H1 (cell line): ENCODE results near the gene SPDEF. TPM values are rescaled to one million over a fixed set of nuclear protein-coding genes. Genes with fewer than 3 reads are reported as not detected.

Source experiments
- CTCF ChIA-PET: fragments of 300-600 bp; sonication (Branson Sonifier 250); formaldehyde crosslinking; loops from one replicate; lab custom pipeline; 2021; ENCODE audit not compliant: partially characterized antibody; lab: Charles Lee
- POLR2A ChIA-PET: fragments of 300-600 bp; sonication (Branson Sonifier 250); formaldehyde crosslinking; loops from one replicate; lab custom pipeline; 2021; ENCODE audit warnings: inconsistent platforms; ENCODE audit not compliant: partially characterized antibody; lab: Charles Lee
- DNase-seq, 2 experiments: peaks; one replicate each; pipeline versions ENCODE4 v3.0.0 to v3.0.0-alpha.2; 2010 to 2022; ENCODE audit warnings: low spot score in 2 of 2, low read depth in 1 of 2, mixed read lengths in 1 of 2
- FAIRE-seq: peaks from 2 replicates; lab custom pipeline; 2011; peaks lifted over from hg19 to GRCh38; lab: Jason Lieb, UNC
- H2AFZ ChIP-seq: 2 replicates; pipeline ENCODE4 v1.8.1; 2012; ENCODE audit warnings: low read length, inconsistent platforms
- H2AK5ac ChIP-seq: 2 replicates; pipeline ENCODE4 v1.6.1; 2013; ENCODE audit warnings: low read depth, low read length
- H2BK120ac ChIP-seq: replicated peaks from 2 replicates; pipeline ENCODE3; 2013; ENCODE audit warnings: low read depth, low read length, inconsistent platforms
- H2BK12ac ChIP-seq: 2 replicates; pipeline ENCODE4 v1.6.1; 2013; ENCODE audit warnings: low read depth, low read length
- H2BK15ac ChIP-seq: 2 replicates; pipeline ENCODE4 v1.6.1; 2013; ENCODE audit warnings: low read length
- H2BK20ac ChIP-seq: 2 replicates; pipeline ENCODE4 v1.6.1; 2013; ENCODE audit warnings: low read length
- H2BK5ac ChIP-seq: 2 replicates; pipeline ENCODE4 v1.6.1; 2013; ENCODE audit warnings: low read depth, low read length
- H3K14ac ChIP-seq: 2 replicates; pipeline ENCODE4 v1.6.1; 2013; ENCODE audit warnings: inconsistent platforms; ENCODE audit not compliant: insufficient read length
- H3K18ac ChIP-seq: 2 replicates; pipeline ENCODE4 v1.6.1; 2013; ENCODE audit warnings: low read length; ENCODE audit errors: extremely low read depth
- H3K23ac ChIP-seq: 2 replicates; pipeline ENCODE4 v1.6.1; 2013; ENCODE audit warnings: inconsistent platforms; ENCODE audit not compliant: insufficient read length
- H3K23me2 ChIP-seq: 2 replicates; pipeline ENCODE4 v1.6.1; 2013; ENCODE audit warnings: low read depth, low read length
- H3K27ac ChIP-seq: 2 replicates; pipeline ENCODE4 v1.6.1; 2011; ENCODE audit warnings: low read depth, low read length, inconsistent platforms
- H3K27me3 ChIP-seq, 4 experiments: replicated peaks in 1 of 4; 1 replicate in 1 of 4; 2 replicates in 3 of 4; pipeline versions ENCODE4 v1.6.1 to v1.8.1; 2011 to 2013; ENCODE audit warnings: low read length in 3 of 4, mild to moderate bottlenecking in 3 of 4, inconsistent platforms in 2 of 4, mixed read lengths in 2 of 4, moderate library complexity in 1 of 4; ENCODE audit not compliant: control insufficient read depth in 3 of 4, insufficient read depth in 3 of 4; ENCODE audit errors: extremely low read depth in 1 of 4
- H3K36me3 ChIP-seq, 4 experiments: 2 replicates each; pipeline versions ENCODE4 v1.6.1 to v1.8.1; 2011 to 2013; ENCODE audit warnings: mild to moderate bottlenecking in 4 of 4, low read length in 3 of 4, moderate library complexity in 2 of 4, control low read depth in 1 of 4, inconsistent platforms in 1 of 4; ENCODE audit not compliant: insufficient read depth in 4 of 4, control insufficient read depth in 2 of 4
- H3K4ac ChIP-seq: replicated peaks from 2 replicates; pipeline ENCODE3; 2013; ENCODE audit warnings: low read length, low read depth, mixed read lengths, inconsistent platforms; ENCODE audit not compliant: insufficient read length
- H3K4me1 ChIP-seq, 4 experiments: replicated peaks in 1 of 4; 1 replicate in 1 of 4; 2 replicates in 3 of 4; pipeline versions ENCODE4 v1.6.1 to v1.8.1; 2011 to 2013; ENCODE audit warnings: low read length in 3 of 4, inconsistent platforms in 2 of 4, mixed read lengths in 1 of 4; ENCODE audit not compliant: insufficient read depth in 4 of 4, control insufficient read depth in 3 of 4
- H3K4me2 ChIP-seq, 2 experiments: 2 replicates each; pipeline versions ENCODE4 v1.6.1 to v1.8.1; 2011 to 2013; ENCODE audit warnings: low read depth in 2 of 2, low read length in 2 of 2, control low read depth in 1 of 2, inconsistent platforms in 1 of 2, mild to moderate bottlenecking in 1 of 2; ENCODE audit not compliant: insufficient read depth in 1 of 2
- H3K4me3 ChIP-seq, 4 experiments: fragments of 200-600, 300-600 bp in 1 of 4; sonication (generic), shearing (Covaris generic), sonication (Bioruptor Twin) in 1 of 4; 2 replicates each; pipeline versions ENCODE4 v1.5.1 to v1.8.1; 2011 to 2016; ENCODE audit warnings: low read length in 4 of 4, low read depth in 3 of 4, control low read depth in 2 of 4, inconsistent platforms in 2 of 4, mild to moderate bottlenecking in 2 of 4, mixed read lengths in 1 of 4, moderate library complexity in 1 of 4; ENCODE audit not compliant: insufficient read depth in 2 of 4; ENCODE audit errors: extremely low read depth in 1 of 4
- H3K56ac ChIP-seq: replicated peaks from 2 replicates; pipeline ENCODE3; 2013; ENCODE audit warnings: low read depth, mild to moderate bottlenecking, mixed read lengths, low read length, inconsistent platforms; ENCODE audit not compliant: insufficient read length
- H3K79me1 ChIP-seq: 2 replicates; pipeline ENCODE4 v1.6.1; 2013; ENCODE audit warnings: low read depth, low read length, control low read depth
- H3K79me2 ChIP-seq, 2 experiments: 2 replicates each; pipeline versions ENCODE4 v1.6.1 to v1.8.1; 2012 to 2013; ENCODE audit warnings: low read length in 2 of 2, mild to moderate bottlenecking in 2 of 2, inconsistent platforms in 1 of 2; ENCODE audit not compliant: insufficient read depth in 2 of 2, control insufficient read depth in 1 of 2
- H3K9ac ChIP-seq, 4 experiments: replicated peaks in 1 of 4; 1 replicate in 1 of 4; 2 replicates in 3 of 4; pipeline versions ENCODE4 v1.6.1 to v1.8.1; 2011 to 2013; ENCODE audit warnings: low read depth in 3 of 4, low read length in 3 of 4, control low read depth in 2 of 4, mild to moderate bottlenecking in 2 of 4, moderate library complexity in 2 of 4, inconsistent platforms in 1 of 4; ENCODE audit errors: extremely low read depth in 1 of 4
- H3K9me3 ChIP-seq, 2 experiments: 2 replicates each; pipeline versions ENCODE4 v1.6.1 to v1.8.1; 2012 to 2013; ENCODE audit warnings: mild to moderate bottlenecking in 2 of 2, moderate library complexity in 2 of 2, control low read depth in 1 of 2, inconsistent platforms in 1 of 2, low read depth in 1 of 2, low read length in 1 of 2, mixed read lengths in 1 of 2; ENCODE audit not compliant: insufficient read depth in 2 of 2
- H4K20me1 ChIP-seq, 2 experiments: replicated peaks in 1 of 2; 2 replicates each; pipeline versions ENCODE3 to v1.8.1; 2011 to 2013; ENCODE audit warnings: inconsistent platforms in 2 of 2, low read length in 2 of 2, mild to moderate bottlenecking in 1 of 2; ENCODE audit not compliant: insufficient read depth in 2 of 2, control insufficient read depth in 1 of 2
- H4K5ac ChIP-seq: 2 replicates; pipeline ENCODE4 v1.6.1; 2013; ENCODE audit warnings: low read length, low read depth, mixed read lengths, inconsistent platforms; ENCODE audit not compliant: insufficient read length
- H4K8ac ChIP-seq: 2 replicates; pipeline ENCODE4 v1.8.0; 2013; ENCODE audit warnings: mild to moderate bottlenecking, moderate library complexity, low read length, inconsistent platforms; ENCODE audit not compliant: insufficient read depth; ENCODE audit errors: extremely low read depth
- H4K91ac ChIP-seq: replicated peaks from 2 replicates; pipeline ENCODE3; 2013; ENCODE audit warnings: low read length, mixed read lengths, inconsistent platforms; ENCODE audit not compliant: insufficient read length
- ATF2 ChIP-seq: IDR thresholded peaks from 2 replicates; pipeline ENCODE4 v1.6.1; 2012; ENCODE audit warnings: low read length, inconsistent platforms
- GABPA ChIP-seq: IDR thresholded peaks from 2 replicates; pipeline ENCODE4 v1.6.1; 2011; ENCODE audit warnings: mild to moderate bottlenecking, low read length, moderate library complexity, borderline replicate concordance; ENCODE audit not compliant: insufficient read depth
- NANOG ChIP-seq: IDR thresholded peaks from 2 replicates; pipeline ENCODE4 v1.6.1; 2011; ENCODE audit warnings: low read length, low read depth, mild to moderate bottlenecking, inconsistent platforms; ENCODE audit not compliant: insufficient read depth, poor library complexity, severe bottlenecking
- NRF1 ChIP-seq: IDR thresholded peaks from 2 replicates; pipeline ENCODE4 v1.6.1; 2011; ENCODE audit warnings: mild to moderate bottlenecking, low read depth, low read length, improper control_type of control experiment
- SAP30 ChIP-seq: fragments of 300-600 bp; sonication (generic); IDR thresholded peaks from 2 replicates; pipeline ENCODE4 v1.7.1; 2012; ENCODE audit warnings: low read length, moderate library complexity, mild to moderate bottlenecking, inconsistent platforms; ENCODE audit not compliant: insufficient read depth, insufficient replicate concordance
- SIN3A ChIP-seq, 2 experiments: IDR thresholded peaks in 1 of 2; conservative IDR thresholded peaks in 1 of 2; 2 replicates each; pipeline ENCODE4 v1.6.1; 2011 to 2012; ENCODE audit warnings: low read length in 2 of 2, improper control_type of control experiment in 1 of 2, low read depth in 1 of 2, mild to moderate bottlenecking in 1 of 2
- SIX5 ChIP-seq: IDR thresholded peaks from 2 replicates; pipeline ENCODE4 v1.6.1; 2011; ENCODE audit warnings: mild to moderate bottlenecking, low read depth, low read length
- TEAD4 ChIP-seq: IDR thresholded peaks from 2 replicates; pipeline ENCODE4 v1.6.1; 2012; ENCODE audit warnings: low read depth, low read length, inconsistent platforms, mixed read lengths
- YY1 ChIP-seq: IDR thresholded peaks from 2 replicates; pipeline ENCODE4 v1.6.1; 2011; ENCODE audit warnings: low read depth, mild to moderate bottlenecking, low read length
- WGBS, 2 experiments: shearing (Covaris generic) in 1 of 2; methylation state at CpG; one replicate each; pipeline versions ENCODE4 v1.1.6 to v1.1.7; 2013 to 2015; ENCODE audit warnings: low lambda C conversion rate in 2 of 2, mixed read lengths in 2 of 2, inconsistent platforms in 1 of 2, low coverage in 1 of 2, missing lambda C conversion rate in 1 of 2; ENCODE audit not compliant: insufficient replicate concordance in 2 of 2, insufficient coverage in 1 of 2, insufficient read length in 1 of 2; ENCODE audit errors: extremely low coverage in 1 of 2, missing lambda C conversion rate in 1 of 2; 5-methylcytosine and 5-hydroxymethylcytosine counted together
- polyA plus RNA-seq, 7 experiments: library from polyadenylated mRNA; depleted of rRNA in 3 of 7; stranded (reverse) in 5 of 7; unstranded in 2 of 7; fragments of >200 nt in 5 of 7; fragments of 200-250 nt in 2 of 7; gene quantifications; 1 replicate in 5 of 7; 2 replicates in 1 of 7; 4 replicates in 1 of 7; pipeline versions ENCODE4 v1.2.1 to v1.2.3, GENCODE V29; 2011 to 2013; ENCODE audit warnings: missing spikeins in 2 of 7, mixed read lengths in 2 of 7
- total RNA-seq: library from RNA; stranded (reverse); fragmentation: NEBNext Ultra II Directional; extraction: Animal tissue kit (Norgen Biotek cat#: 25700); gene quantifications from 2 replicates; pipeline ENCODE4 v1.2.1, GENCODE V29; 2021
- TF ChIP-seq, protein P1 (sequence below): IDR thresholded peaks from 2 replicates; pipeline ENCODE4 v1.6.1; 2012; ENCODE audit warnings: inconsistent platforms

SPDEF gene
- total and polyA plus RNA-seq, 2 of the 8 experiments (the other 6 are each of a cell fraction or from before 2014, with no cell fraction given): 0.15 to 0.30 TPM

DNA sequence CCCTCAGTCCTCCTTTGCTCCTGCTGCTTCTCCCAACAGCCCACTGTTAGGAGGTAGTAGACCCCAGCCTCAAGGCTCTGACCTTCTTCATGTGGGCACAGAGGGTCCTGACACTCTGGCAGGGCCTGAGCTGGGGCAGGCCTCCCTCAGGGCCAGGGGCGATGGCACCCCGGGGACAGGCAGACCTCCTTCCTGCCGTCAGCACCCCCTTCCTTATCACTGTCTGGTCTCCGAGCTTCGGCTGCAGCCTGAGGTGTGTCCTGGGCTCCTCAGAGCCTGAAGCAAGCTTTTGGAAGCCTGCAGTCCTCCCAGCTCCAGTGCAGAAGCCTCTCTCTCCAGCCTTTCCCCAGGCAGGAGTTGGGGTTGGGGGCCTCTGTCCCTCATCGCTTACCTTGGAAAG is 22.0 kb downstream of the SPDEF start:
- H3K9me3 ChIP-seq: no peaks in the 10 kb centered on the region
- H3K9ac ChIP-seq: no peak overlapping the region
- H3K18ac ChIP-seq: no peak overlapping the region
- H4K8ac ChIP-seq: peak overlapping the region; percentile 76
- H3K27me3 ChIP-seq: no peaks in the 10 kb centered on the region
- no peak overlapping the region for H2BK5ac ChIP-seq
- H3K4me2 ChIP-seq: no peak overlapping the region
- H4K91ac ChIP-seq: no peak overlapping the region
- no peaks in the 10 kb centered on the region for H4K20me1 ChIP-seq
- H3K14ac ChIP-seq: no peak overlapping the region
- no peak overlapping the region for H3K27ac ChIP-seq
- TF ChIP-seq SAP30 (no peak), TEAD4 (no peak), ATF2 (no peak), YY1 (no peak), SIN3A (conservative IDR thresholded peaks at IDR 0.05 in 1 of 2, IDR thresholded peaks at IDR 0.05 in 1 of 2; ENCODE audit: low read depth in 1 of 2, low read length in 2 of 2) (no peak), NANOG (no peak), NRF1 (no peak), GABPA (no peak), SIX5 (no peak)
- TF ChIP-seq, protein P1, sequence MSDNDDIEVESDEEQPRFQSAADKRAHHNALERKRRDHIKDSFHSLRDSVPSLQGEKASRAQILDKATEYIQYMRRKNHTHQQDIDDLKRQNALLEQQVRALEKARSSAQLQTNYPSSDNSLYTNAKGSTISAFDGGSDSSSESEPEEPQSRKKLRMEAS: no peak
- POLR2A ChIA-PET: interaction anchor here (1.1 to 1.4 kb wide), 3 partner anchors 12 to 19 kb away, joined by 3 to 4 read pairs (median 3); no protein-coding TSS in a partner anchor
- no peak overlapping the region for H3K4ac ChIP-seq
- no peak overlapping the region for H4K5ac ChIP-seq
- H2BK20ac ChIP-seq: no peak overlapping the region
- CTCF ChIA-PET: interaction anchor here (0.7 to 3.9 kb wide), 6 partner anchors 11 to 75 kb away, joined by 3 to 16 read pairs (median 6); partner anchors contain the start of gene SPDEF
- H2AFZ ChIP-seq: no peak overlapping the region
- no peak overlapping the region for H2BK12ac ChIP-seq
- no peak for DNase-seq
- 94% methylated on average over 6 of the region's 6 CpGs; no CpG with 5 or more reads in 1 of the 2 experiments for WGBS, 2 experiments
- no peak overlapping the region for H2BK120ac ChIP-seq
- H3K56ac ChIP-seq: no peak overlapping the region
- no peaks in the 10 kb centered on the region for H3K79me2 ChIP-seq
- no peak overlapping the region for H3K4me3 ChIP-seq
- H2BK15ac ChIP-seq: no peak overlapping the region
- no peaks in the 10 kb centered on the region; a peak in 1 of 8 replicates for H3K36me3 ChIP-seq
- H3K79me1 ChIP-seq: no peaks in the 10 kb centered on the region
- no peaks in the 10 kb centered on the region for H3K23me2 ChIP-seq
- H3K4me1 ChIP-seq: peaks cover 0 to 4% (median 2%) of the 10 kb centered on the region in 4 experiments; a peak in 3 of 7 replicates
- no peak overlapping the region for H3K23ac ChIP-seq
- no peak overlapping the region for H2AK5ac ChIP-seq
- no peak for FAIRE-seq
